HEK293T (cell line): Measurements from ENCODE around the gene PRICKLE3.

Source experiments
- BHLHE40 ChIP-seq: fragments of 450-650 bp; IDR thresholded peaks from 2 replicates; pipeline ENCODE4 v1.6.1; 2016; ENCODE audit warnings: mild to moderate bottlenecking, moderate library complexity, borderline replicate concordance
- FOXK2 ChIP-seq: fragments of 450-650 bp; IDR thresholded peaks from 2 replicates; pipeline ENCODE4 v1.6.1; 2016; ENCODE audit warnings: mild to moderate bottlenecking
- FOXM1 ChIP-seq: fragments of 450-650 bp; IDR thresholded peaks from 2 replicates; pipeline ENCODE4 v1.6.1; 2017; ENCODE audit warnings: mild to moderate bottlenecking, borderline replicate concordance
- NFRKB ChIP-seq: fragments of 450-650 bp; IDR thresholded peaks from 2 replicates; pipeline ENCODE4 v1.6.1; 2016; ENCODE audit warnings: mild to moderate bottlenecking, moderate library complexity
- SP1 ChIP-seq: fragments of 450-650 bp; IDR thresholded peaks from 2 replicates; pipeline ENCODE4 v1.6.1; 2017
- ZNF384 ChIP-seq: fragments of 450-650 bp; IDR thresholded peaks from 2 replicates; pipeline ENCODE4 v1.6.1; 2016

DNA sequence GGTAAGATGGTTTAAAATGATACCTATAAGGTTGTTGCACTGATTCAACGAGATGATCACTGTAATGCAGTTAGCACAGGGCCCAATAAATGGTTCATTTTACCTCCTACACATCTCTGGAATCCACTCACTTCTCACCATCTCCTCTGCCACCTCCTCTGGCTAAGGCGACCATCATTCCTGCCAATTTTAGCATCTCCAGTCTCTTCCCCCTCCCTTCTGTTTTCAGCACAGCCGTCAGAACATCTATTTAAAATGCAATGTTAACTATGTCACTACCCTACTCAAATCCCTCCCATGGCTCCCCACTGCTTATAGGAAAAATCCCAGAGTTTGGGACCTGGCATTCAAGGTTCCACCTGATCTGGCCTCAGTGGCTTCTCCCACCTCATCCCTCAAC lies 17.4 kb upstream of the PRICKLE3 start:
- no peak for TF ChIP-seq ZNF384
- TF ChIP-seq NFRKB: no peak
- TF ChIP-seq SP1: no peak
- no peak for TF ChIP-seq FOXK2
- TF ChIP-seq FOXM1: no peak
- TF ChIP-seq BHLHE40: no peak
